SW480 (cell line): ENCODE data around the gene PDE5A.
A peak's percentile ranks its signal among the peaks of the same experiment; 100 is the strongest.

Experiments
- DNase-seq: peaks from one replicate; pipeline ENCODE4 v3.0.0-alpha.2; 2016; ENCODE audit warnings: low spot score

The PDE5A gene

GRCh38 chr4:119585771-119586170 lies 42.8 kb downstream of the PDE5A start:
- DNase-seq: no peak

- no peak for DNase-seq
Observed at GRCh38 chr4:119581190-119581873, 47.3 kb downstream of the PDE5A start.

- DNase-seq: no peak
Observed at GRCh38 chr4:119580293-119580692, 48.3 kb downstream of the PDE5A start.

- DNase-seq: no peak
Observed at GRCh38 chr4:119579823-119580222, 48.8 kb downstream of the PDE5A start.

- no peak for DNase-seq
Observed at GRCh38 chr4:119570401-119570800, 58.2 kb downstream of the PDE5A start.

GRCh38 chr4:119564106-119564505 lies 64.5 kb downstream of the PDE5A start:
- no peak for DNase-seq

GRCh38 chr4:119559044-119559647 lies 69.5 kb downstream of the PDE5A start:
- DNase-seq: peak; percentile 33

- DNase-seq: no peak
Observed at GRCh38 chr4:119550857-119551532, 77.6 kb downstream of the PDE5A start.

GRCh38 chr4:119549639-119550038 lies 79.0 kb downstream of the PDE5A start:
- no peak for DNase-seq

GRCh38 chr4:119543779-119544178 lies 84.8 kb downstream of the PDE5A start:
- DNase-seq: no peak

GRCh38 chr4:119543187-119543586 lies 85.4 kb downstream of the PDE5A start:
- DNase-seq: no peak

GRCh38 chr4:119540249-119540648 lies 88.4 kb downstream of the PDE5A start:
- no peak for DNase-seq

GRCh38 chr4:119537586-119537985 lies 91.0 kb downstream of the PDE5A start:
- no peak for DNase-seq

- DNase-seq: no peak
Observed at GRCh38 chr4:119536572-119537528, 91.8 kb downstream of the PDE5A start.

- no peak for DNase-seq
Observed at GRCh38 chr4:119532319-119532718, 96.3 kb downstream of the PDE5A start.

GRCh38 chr4:119529788-119530187 lies 98.8 kb downstream of the PDE5A start:
- no peak for DNase-seq

GRCh38 chr4:119526786-119527550 lies 101.6 kb downstream of the PDE5A start:
- no peak for DNase-seq

- no peak for DNase-seq
Observed at GRCh38 chr4:119525771-119526712, 102.6 kb downstream of the PDE5A start.

GRCh38 chr4:119525005-119525749 lies 103.4 kb downstream of the PDE5A start:
- DNase-seq: no peak

GRCh38 chr4:119523399-119523798 lies 105.2 kb downstream of the PDE5A start:
- DNase-seq: no peak
